ENCODE results near the gene TTC5. TPM values are rescaled to one million over a fixed set of nuclear protein-coding genes. Genes with fewer than 3 reads are reported as not detected.

The TTC5 gene
- total RNA-seq, 2 donors from 2014 or later, result 20.1 to 20.5 TPM

- Mint-ChIP-seq H3K4me3 (no peak overlapping the region), H3K36me3 (ENCODE audit: low read depth) (peaks cover 6% of the 10 kb centered on the region), H3K27ac (no peak overlapping the region), H3K9me3 (no peaks in the 10 kb centered on the region), H3K4me1 (peaks cover 13% of the 10 kb centered on the region), H3K27me3 (ENCODE audit: insufficient read depth) (no peaks in the 10 kb centered on the region)
- DNase-seq, result no peak
- no peak overlapping the region for H3K27ac ChIP-seq (ENCODE audit: low read depth, low read length)
- H3K4me3 ChIP-seq (ENCODE audit: low read length), result no peak overlapping the region
- no peaks in the 10 kb centered on the region for H3K9me3 ChIP-seq (ENCODE audit: control insufficient read depth, low read length)
- no peak overlapping the region for H3K9ac ChIP-seq (ENCODE audit: extremely low read depth, low read length, poor library complexity, severe bottlenecking)
- peaks cover 8% of the 10 kb centered on the region for H3K36me3 ChIP-seq (ENCODE audit: control insufficient read depth, insufficient read depth, low read length)
- WGBS, 2 experiments (ENCODE audit: insufficient coverage in 1 of 2, insufficient read length in 1 of 2), result 70 to 80% methylated on average over 3 to 7 of the region's 7 CpGs
- no peaks in the 10 kb centered on the region for H3K4me1 ChIP-seq (ENCODE audit: control insufficient read depth, insufficient read depth, low read length)
- no peaks in the 10 kb centered on the region for H3K27me3 ChIP-seq (ENCODE audit: control insufficient read depth, insufficient read depth, low read length, poor library complexity, severe bottlenecking)
- TF ChIP-seq, protein P1, sequence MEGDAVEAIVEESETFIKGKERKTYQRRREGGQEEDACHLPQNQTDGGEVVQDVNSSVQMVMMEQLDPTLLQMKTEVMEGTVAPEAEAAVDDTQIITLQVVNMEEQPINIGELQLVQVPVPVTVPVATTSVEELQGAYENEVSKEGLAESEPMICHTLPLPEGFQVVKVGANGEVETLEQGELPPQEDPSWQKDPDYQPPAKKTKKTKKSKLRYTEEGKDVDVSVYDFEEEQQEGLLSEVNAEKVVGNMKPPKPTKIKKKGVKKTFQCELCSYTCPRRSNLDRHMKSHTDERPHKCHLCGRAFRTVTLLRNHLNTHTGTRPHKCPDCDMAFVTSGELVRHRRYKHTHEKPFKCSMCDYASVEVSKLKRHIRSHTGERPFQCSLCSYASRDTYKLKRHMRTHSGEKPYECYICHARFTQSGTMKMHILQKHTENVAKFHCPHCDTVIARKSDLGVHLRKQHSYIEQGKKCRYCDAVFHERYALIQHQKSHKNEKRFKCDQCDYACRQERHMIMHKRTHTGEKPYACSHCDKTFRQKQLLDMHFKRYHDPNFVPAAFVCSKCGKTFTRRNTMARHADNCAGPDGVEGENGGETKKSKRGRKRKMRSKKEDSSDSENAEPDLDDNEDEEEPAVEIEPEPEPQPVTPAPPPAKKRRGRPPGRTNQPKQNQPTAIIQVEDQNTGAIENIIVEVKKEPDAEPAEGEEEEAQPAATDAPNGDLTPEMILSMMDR (conservative IDR thresholded peaks at IDR 0.05), result no peak
These were observed 28.3 kb upstream of the TTC5 start for GRCh38 chr14:20334017-20334416.

DNA sequence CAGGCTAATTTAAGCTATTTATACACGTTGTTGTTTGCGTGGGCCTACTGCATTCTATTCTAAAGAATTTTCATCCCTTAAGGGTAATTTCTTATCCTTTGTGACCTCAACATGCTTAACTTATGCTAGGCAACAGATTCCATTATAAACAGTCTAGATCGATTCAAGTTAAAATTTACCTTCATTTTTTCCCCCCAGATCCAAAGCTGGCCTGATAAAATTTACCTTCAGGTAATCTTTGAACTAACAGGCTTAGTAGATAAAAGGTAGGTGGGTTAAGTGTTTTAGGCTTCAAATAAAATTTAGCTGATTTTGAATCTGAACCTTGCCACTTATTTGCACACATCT is 27.7 kb upstream of the TTC5 start:
- H3K4me1 Mint-ChIP-seq, result peaks cover 17% of the 10 kb centered on the region
- H3K9me3 ChIP-seq (ENCODE audit: control insufficient read depth, low read length), result no peaks in the 10 kb centered on the region
- no peak overlapping the region for H3K27ac ChIP-seq (ENCODE audit: low read depth, low read length)
- no peaks in the 10 kb centered on the region for H3K27me3 ChIP-seq (ENCODE audit: control insufficient read depth, insufficient read depth, low read length, poor library complexity, severe bottlenecking)
- no peaks in the 10 kb centered on the region for H3K4me1 ChIP-seq (ENCODE audit: control insufficient read depth, insufficient read depth, low read length)
- peak overlapping the region; percentile 100 for H3K27ac Mint-ChIP-seq
- no peaks in the 10 kb centered on the region for H3K9me3 Mint-ChIP-seq
- 0 to 20% methylated on average over 2 to 3 of the region's 3 CpGs for WGBS, 2 experiments (ENCODE audit: insufficient coverage in 1 of 2, insufficient read length in 1 of 2)
- peak overlapping the region; percentile 89 for H3K4me3 Mint-ChIP-seq
- H3K36me3 Mint-ChIP-seq (ENCODE audit: low read depth), result peaks cover 11% of the 10 kb centered on the region
- no peak for DNase-seq
- no peak overlapping the region for H3K9ac ChIP-seq (ENCODE audit: extremely low read depth, low read length, poor library complexity, severe bottlenecking)
- H3K27me3 Mint-ChIP-seq (ENCODE audit: insufficient read depth), result no peaks in the 10 kb centered on the region
- H3K4me3 ChIP-seq (ENCODE audit: low read length), result peak overlapping the region; percentile 86
- H3K36me3 ChIP-seq (ENCODE audit: control insufficient read depth, insufficient read depth, low read length), result peaks cover 13% of the 10 kb centered on the region
- TF ChIP-seq, protein P1 (conservative IDR thresholded peaks at IDR 0.05), result no peak

DNA sequence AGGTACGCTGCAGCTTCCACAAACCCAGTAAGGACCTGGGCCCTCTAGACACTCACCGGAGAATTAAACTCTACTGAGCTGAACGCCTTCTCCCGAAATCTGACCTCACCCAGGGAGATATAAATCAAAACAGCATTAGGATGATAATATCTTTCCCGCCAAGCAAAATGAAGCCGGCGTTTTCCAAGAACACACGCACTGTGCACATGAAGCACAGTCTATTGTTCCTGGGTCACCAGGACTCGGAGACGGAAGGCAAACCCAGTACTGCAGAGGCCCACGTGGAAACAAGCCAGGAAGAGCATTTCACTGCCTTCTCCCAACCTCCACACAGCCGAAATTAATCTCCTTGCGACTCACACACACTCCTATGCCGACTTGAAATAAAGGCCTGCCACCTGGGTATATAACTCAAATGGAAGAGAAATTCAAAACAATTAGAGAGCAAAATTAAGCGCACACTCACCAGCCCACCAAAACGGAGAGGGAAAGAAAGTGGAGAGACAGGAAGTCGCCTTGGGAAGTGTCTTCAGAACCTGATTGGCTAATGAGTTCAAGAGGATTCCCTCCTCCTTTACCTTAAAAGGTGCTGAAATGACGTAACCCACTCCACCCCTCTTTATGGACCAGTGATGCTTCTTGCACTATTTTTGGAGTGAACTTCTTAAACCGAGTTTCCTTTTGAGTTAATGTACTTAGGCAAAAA is 27.2 kb upstream of the TTC5 start, which contains the start of gene CCNB1IP1:
TSS of gene CCNB1IP1 (minus strand) at position 492 of the 706 bp plus-strand sequence. CDS start 16,756 bp downstream, outside the sequence.
- 0% methylated on average over 11 to 19 of the region's 19 CpGs for WGBS, 2 experiments (ENCODE audit: insufficient coverage in 1 of 2, insufficient read length in 1 of 2)
- H3K36me3 ChIP-seq (ENCODE audit: control insufficient read depth, insufficient read depth, low read length), result peaks cover 16% of the 10 kb centered on the region
- Mint-ChIP-seq H3K9me3 (no peaks in the 10 kb centered on the region), H3K27me3 (ENCODE audit: insufficient read depth) (no peaks in the 10 kb centered on the region), H3K4me1 (peaks cover 18% of the 10 kb centered on the region), H3K36me3 (ENCODE audit: low read depth) (peaks cover 11% of the 10 kb centered on the region), H3K4me3 (peak within 1 kb of the TSS; percentile 89), H3K27ac (peak within 1 kb of the TSS; percentile 100)
- peak; percentile 81 for DNase-seq
- TF ChIP-seq, protein P1 (conservative IDR thresholded peaks at IDR 0.05), result no peak
- peak within 1 kb of the TSS; percentile 73 for H3K27ac ChIP-seq (ENCODE audit: low read depth, low read length)
- no peaks in the 10 kb centered on the region for H3K27me3 ChIP-seq (ENCODE audit: control insufficient read depth, insufficient read depth, low read length, poor library complexity, severe bottlenecking)
- H3K4me3 ChIP-seq (ENCODE audit: low read length), result peak within 1 kb of the TSS; percentile 86
- H3K4me1 ChIP-seq (ENCODE audit: control insufficient read depth, insufficient read depth, low read length), result no peaks in the 10 kb centered on the region
- peak within 1 kb of the TSS; percentile 87 for H3K9ac ChIP-seq (ENCODE audit: extremely low read depth, low read length, poor library complexity, severe bottlenecking)
- no peaks in the 10 kb centered on the region for H3K9me3 ChIP-seq (ENCODE audit: control insufficient read depth, low read length)

All from endodermal cell (in vitro differentiated cells).